Measurements from ENCODE around the gene SAMD4A.

SAMD4A gene, protein sequence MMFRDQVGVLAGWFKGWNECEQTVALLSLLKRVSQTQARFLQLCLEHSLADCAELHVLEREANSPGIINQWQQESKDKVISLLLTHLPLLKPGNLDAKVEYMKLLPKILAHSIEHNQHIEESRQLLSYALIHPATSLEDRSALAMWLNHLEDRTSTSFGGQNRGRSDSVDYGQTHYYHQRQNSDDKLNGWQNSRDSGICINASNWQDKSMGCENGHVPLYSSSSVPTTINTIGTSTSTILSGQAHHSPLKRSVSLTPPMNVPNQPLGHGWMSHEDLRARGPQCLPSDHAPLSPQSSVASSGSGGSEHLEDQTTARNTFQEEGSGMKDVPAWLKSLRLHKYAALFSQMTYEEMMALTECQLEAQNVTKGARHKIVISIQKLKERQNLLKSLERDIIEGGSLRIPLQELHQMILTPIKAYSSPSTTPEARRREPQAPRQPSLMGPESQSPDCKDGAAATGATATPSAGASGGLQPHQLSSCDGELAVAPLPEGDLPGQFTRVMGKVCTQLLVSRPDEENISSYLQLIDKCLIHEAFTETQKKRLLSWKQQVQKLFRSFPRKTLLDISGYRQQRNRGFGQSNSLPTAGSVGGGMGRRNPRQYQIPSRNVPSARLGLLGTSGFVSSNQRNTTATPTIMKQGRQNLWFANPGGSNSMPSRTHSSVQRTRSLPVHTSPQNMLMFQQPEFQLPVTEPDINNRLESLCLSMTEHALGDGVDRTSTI

DNA sequence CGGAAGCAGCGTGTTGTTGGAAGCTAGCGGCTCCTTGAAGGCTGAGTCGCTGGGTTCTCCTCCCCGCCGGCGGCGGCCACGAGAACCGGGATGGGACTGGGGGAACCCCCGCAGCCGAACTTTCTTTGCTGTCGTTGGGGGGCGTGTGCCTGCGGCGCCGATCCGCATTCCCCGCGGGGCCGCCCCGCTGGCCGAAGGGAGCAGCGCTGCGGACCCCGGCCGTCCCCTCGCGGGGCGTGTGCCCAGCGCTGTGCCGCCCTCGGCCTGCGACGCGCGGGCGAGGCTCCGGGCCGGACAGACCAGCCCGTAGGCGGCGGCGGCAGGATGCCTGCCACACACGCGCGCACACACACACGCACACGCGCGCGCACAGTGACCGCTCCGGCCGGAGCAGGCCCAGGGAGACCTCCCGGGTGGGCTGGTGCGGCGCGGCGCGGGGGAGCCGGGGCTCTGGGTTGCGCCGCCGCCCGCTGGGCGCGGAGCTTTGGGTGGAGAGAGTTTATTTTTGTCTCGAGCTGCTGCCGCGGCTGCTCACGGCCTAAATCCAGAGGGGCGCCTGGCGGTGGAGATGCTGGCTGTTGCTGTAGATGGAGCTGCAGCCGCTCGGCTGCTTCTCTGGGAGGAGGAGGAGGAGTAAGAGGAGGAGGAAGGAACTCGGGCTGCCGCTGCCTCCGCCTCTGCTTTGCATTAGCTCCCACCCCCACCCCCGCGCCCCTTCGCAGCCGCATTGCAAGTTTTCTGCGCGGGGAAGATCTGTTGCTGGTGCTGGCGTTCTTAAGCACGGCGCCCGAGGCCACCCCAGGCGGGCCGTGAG lies at the start of gene SAMD4A:
Gene SAMD4A, plus strand, starts transcription at position 719 of the 814 bp plus-strand sequence. CDS start 789 bp downstream, outside the sequence.
- peaks cover 0 to under 1% of the 10 kb centered on the region in 2 donors for H3K36me3 ChIP-seq (ENCODE audit: control insufficient read depth in 2 of 2, insufficient read depth in 2 of 2, low read length in 2 of 2)
- no peaks in the 10 kb centered on the region for H3K27me3 ChIP-seq (ENCODE audit: control insufficient read depth in 1 of 2, insufficient read depth in 2 of 2, low read length in 2 of 2)
- peak within 1 kb of the TSS; percentile 75 to 98 for H3K9ac ChIP-seq (ENCODE audit: low read length in 2 of 2)
- H3K9me3 ChIP-seq (ENCODE audit: control insufficient read depth in 2 of 2, low read length in 2 of 2): no peaks in the 10 kb centered on the region
- H3K27ac ChIP-seq (ENCODE audit: low read length): peak within 1 kb of the TSS; percentile 93
- peaks cover 36% of the 10 kb centered on the region for H3K4me1 ChIP-seq (ENCODE audit: control insufficient read depth, insufficient read depth, low read length)
- peak within 1 kb of the TSS; percentile 68 to 83 for H3K4me3 ChIP-seq (ENCODE audit: low read length in 2 of 2)

DNA sequence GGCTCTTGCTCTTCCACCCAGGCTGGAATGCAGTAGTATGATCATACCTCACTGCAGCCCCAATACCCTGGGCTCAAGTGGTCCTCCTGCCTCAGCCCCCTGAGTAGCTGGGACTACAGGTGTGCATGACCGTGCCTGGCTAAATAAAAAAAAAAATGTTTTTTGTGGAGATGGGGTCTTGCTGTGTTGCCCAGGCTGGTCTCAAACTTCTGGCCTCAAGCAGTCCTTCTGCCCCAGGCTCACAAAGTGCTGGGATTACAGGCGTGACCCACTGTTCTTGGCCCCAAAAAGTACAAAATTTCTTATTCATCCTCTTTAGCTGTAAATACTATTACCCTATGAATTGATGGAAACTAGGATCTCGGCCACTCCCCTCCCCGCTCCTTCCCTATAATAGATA lies 42.5 kb upstream of the SAMD4A start:
- Histone ChIP-seq H3K36me3 (ENCODE audit: control insufficient read depth in 2 of 2, insufficient read depth in 2 of 2, low read length in 2 of 2) (peaks cover 10 to 11% of the 10 kb centered on the region in 2 donors), H3K4me3 (ENCODE audit: low read length in 2 of 2) (no peak overlapping the region), H3K27ac (ENCODE audit: low read length) (no peak overlapping the region), H3K9me3 (ENCODE audit: control insufficient read depth in 2 of 2, low read length in 2 of 2) (no peaks in the 10 kb centered on the region), H3K9ac (ENCODE audit: low read length in 2 of 2) (no peak overlapping the region), H3K4me1 (ENCODE audit: control insufficient read depth, insufficient read depth, low read length) (no peaks in the 10 kb centered on the region), H3K27me3 (ENCODE audit: control insufficient read depth in 1 of 2, insufficient read depth in 2 of 2, low read length in 2 of 2) (no peaks in the 10 kb centered on the region)

DNA sequence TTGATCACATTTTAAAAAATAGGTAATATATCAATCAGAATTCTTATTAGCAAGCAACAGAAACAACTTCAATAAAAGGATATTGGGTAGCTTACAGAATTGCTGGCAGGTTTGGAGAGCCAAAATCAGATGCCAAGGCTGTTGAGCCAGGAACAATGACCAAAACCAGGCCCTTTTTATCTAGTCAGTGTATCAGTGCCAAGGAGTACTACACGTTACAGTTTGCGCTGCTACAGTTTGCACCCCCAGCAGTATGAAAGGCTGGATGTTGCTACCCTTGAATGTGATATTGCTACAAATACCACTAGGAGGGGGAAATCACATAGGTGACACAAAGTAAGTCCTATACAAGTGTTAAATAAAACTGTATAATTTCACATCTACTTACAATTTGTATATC lies 38.0 kb upstream of the SAMD4A start:
- Histone ChIP-seq H3K9me3 (ENCODE audit: control insufficient read depth in 2 of 2, low read length in 2 of 2) (no peaks in the 10 kb centered on the region), H3K9ac (ENCODE audit: low read length in 2 of 2) (no peak overlapping the region)

DNA sequence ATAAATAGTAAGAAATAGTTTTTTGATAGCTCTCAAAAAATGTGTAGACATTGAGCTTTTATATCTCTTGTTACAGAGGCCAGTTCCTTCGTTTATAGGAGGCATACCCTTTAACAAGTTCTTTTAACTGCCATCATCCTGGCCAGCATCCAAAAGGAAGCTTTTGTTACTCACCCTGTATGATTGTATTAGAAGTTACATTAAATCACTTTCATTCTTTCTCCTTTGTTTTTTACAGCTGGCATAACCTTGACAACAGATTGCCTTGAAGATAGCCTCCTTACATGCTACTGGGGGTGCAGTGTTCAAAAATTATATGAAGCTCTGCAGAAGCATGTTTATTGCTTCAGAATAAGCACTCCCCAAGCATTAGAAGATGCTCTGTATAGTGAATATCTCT lies 37.1 kb upstream of the SAMD4A start:
- H3K27ac ChIP-seq (ENCODE audit: low read length): no peak overlapping the region

More for the DNA sequence above, 38.0 kb upstream of the SAMD4A start:
- H3K27ac ChIP-seq (ENCODE audit: low read length): no peak overlapping the region
- peaks cover 7 to 9% of the 10 kb centered on the region in 2 donors for H3K36me3 ChIP-seq (ENCODE audit: control insufficient read depth in 2 of 2, insufficient read depth in 2 of 2, low read length in 2 of 2)
- no peaks in the 10 kb centered on the region for H3K27me3 ChIP-seq (ENCODE audit: control insufficient read depth in 1 of 2, insufficient read depth in 2 of 2, low read length in 2 of 2)
- no peak overlapping the region for H3K4me3 ChIP-seq (ENCODE audit: low read length in 2 of 2)
- H3K4me1 ChIP-seq (ENCODE audit: control insufficient read depth, insufficient read depth, low read length): no peaks in the 10 kb centered on the region

DNA sequence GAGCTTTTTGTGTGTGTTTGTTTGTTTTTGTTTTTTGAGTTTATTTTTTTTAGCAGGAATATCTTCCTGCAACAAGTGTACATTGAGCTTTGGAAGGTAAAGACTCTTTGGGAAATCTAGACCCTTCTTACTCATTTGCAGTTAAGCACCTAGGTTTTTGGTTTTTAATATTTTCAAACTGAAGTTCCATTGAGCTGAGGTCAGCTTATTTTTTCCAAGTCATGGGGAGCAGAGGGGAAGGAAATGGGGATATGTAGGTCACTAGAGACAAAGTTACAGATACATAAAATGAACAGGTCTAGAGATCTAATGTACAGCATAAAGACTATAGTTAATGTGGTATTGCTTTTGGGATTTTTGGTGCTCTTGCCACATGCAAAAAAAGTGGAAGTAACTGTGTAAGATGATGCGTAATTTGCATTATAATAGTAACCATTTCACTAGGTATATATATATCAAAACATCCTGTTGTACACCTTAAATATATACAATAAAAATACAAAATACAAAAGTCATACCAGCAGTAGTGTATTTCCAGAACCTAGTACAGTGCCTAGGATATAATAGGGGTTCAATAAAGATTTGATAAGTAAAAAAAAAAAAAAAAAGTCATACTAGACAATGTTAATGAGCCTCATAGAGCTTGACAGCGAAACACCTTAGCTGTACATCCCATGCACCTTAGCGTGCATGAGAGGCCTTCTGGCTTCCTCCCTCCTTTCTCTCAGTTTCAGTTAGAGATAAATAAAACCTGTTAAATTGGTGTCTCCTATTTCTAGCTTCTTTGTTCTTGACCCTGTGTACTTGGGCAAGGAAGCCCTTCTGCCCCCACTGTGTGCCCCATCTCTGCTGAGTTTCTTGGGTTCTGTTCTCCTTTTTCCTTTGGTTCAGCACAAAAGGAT lies 34.6 kb upstream of the SAMD4A start:
- Histone ChIP-seq H3K27me3 (ENCODE audit: control insufficient read depth in 1 of 2, insufficient read depth in 2 of 2, low read length in 2 of 2) (no peaks in the 10 kb centered on the region), H3K4me3 (ENCODE audit: low read length in 2 of 2) (no peak overlapping the region), H3K36me3 (ENCODE audit: control insufficient read depth in 2 of 2, insufficient read depth in 2 of 2, low read length in 2 of 2) (no peaks in the 10 kb centered on the region), H3K9ac (ENCODE audit: low read length in 2 of 2) (no peak overlapping the region), H3K4me1 (ENCODE audit: control insufficient read depth, insufficient read depth, low read length) (no peaks in the 10 kb centered on the region), H3K27ac (ENCODE audit: low read length) (no peak overlapping the region), H3K9me3 (ENCODE audit: control insufficient read depth in 2 of 2, low read length in 2 of 2) (no peaks in the 10 kb centered on the region)

More for the DNA sequence above, 37.1 kb upstream of the SAMD4A start:
- no peak overlapping the region for H3K9ac ChIP-seq (ENCODE audit: low read length in 2 of 2)
- no peak overlapping the region for H3K4me3 ChIP-seq (ENCODE audit: low read length in 2 of 2)
- peaks cover 0 to 4% of the 10 kb centered on the region in 2 donors for H3K36me3 ChIP-seq (ENCODE audit: control insufficient read depth in 2 of 2, insufficient read depth in 2 of 2, low read length in 2 of 2)
- H3K4me1 ChIP-seq (ENCODE audit: control insufficient read depth, insufficient read depth, low read length): no peaks in the 10 kb centered on the region
- no peaks in the 10 kb centered on the region for H3K27me3 ChIP-seq (ENCODE audit: control insufficient read depth in 1 of 2, insufficient read depth in 2 of 2, low read length in 2 of 2)
- H3K9me3 ChIP-seq (ENCODE audit: control insufficient read depth in 2 of 2, low read length in 2 of 2): no peaks in the 10 kb centered on the region

DNA sequence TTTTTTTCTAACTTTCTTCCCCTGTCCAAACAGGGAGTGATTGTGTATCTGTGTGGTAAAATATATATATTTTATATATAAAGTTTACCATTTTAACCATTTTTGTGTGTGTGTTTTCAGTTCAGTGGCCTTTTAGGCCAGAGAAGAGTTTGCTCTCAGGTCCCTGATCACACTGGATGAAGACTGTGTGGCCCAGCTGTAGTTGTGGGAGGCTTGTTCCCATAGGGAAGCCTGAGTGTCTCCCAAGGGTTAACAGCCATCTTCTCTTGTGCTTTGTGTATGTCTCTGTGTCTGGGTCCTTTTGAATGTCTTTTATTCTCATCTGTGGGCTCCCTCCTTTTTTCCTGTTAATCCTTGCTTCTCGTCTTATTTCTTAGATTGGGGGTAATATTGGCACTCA lies 33.8 kb upstream of the SAMD4A start:
- H3K36me3 ChIP-seq (ENCODE audit: control insufficient read depth in 2 of 2, insufficient read depth in 2 of 2, low read length in 2 of 2): peaks cover 0 to 1% of the 10 kb centered on the region in 2 donors

DNA sequence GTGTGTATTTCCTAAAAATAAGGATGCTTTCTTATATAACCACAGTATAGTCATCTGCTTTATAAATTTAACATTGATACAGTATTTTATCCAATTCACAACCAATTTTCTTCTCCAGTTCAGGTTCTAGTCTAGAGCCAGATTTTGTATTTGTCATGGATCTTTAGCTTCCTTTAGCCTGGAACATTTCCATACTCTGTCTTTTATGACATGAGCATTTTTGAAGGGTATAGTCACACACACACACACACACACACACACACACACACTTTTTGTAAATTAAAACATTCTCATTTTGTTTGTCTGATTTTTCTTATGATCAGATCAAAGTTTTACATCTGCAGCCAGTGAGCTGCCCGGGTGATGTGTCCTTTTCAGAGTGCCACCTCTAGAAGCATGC lies 31.8 kb upstream of the SAMD4A start:
- Histone ChIP-seq H3K27me3 (ENCODE audit: control insufficient read depth in 1 of 2, insufficient read depth in 2 of 2, low read length in 2 of 2) (no peaks in the 10 kb centered on the region), H3K9me3 (ENCODE audit: control insufficient read depth in 2 of 2, low read length in 2 of 2) (no peaks in the 10 kb centered on the region), H3K4me1 (ENCODE audit: control insufficient read depth, insufficient read depth, low read length) (no peaks in the 10 kb centered on the region), H3K4me3 (ENCODE audit: low read length in 2 of 2) (no peak overlapping the region), H3K9ac (ENCODE audit: low read length in 2 of 2) (no peak overlapping the region), H3K27ac (ENCODE audit: low read length) (no peak overlapping the region), H3K36me3 (ENCODE audit: control insufficient read depth in 2 of 2, insufficient read depth in 2 of 2, low read length in 2 of 2) (peaks cover 0 to 7% of the 10 kb centered on the region in 2 donors)

More for the DNA sequence above, 33.8 kb upstream of the SAMD4A start:
- Histone ChIP-seq H3K4me3 (ENCODE audit: low read length in 2 of 2) (no peak overlapping the region), H3K27me3 (ENCODE audit: control insufficient read depth in 1 of 2, insufficient read depth in 2 of 2, low read length in 2 of 2) (no peaks in the 10 kb centered on the region), H3K27ac (ENCODE audit: low read length) (no peak overlapping the region), H3K4me1 (ENCODE audit: control insufficient read depth, insufficient read depth, low read length) (no peaks in the 10 kb centered on the region), H3K9ac (ENCODE audit: low read length in 2 of 2) (no peak overlapping the region), H3K9me3 (ENCODE audit: control insufficient read depth in 2 of 2, low read length in 2 of 2) (no peaks in the 10 kb centered on the region)

DNA sequence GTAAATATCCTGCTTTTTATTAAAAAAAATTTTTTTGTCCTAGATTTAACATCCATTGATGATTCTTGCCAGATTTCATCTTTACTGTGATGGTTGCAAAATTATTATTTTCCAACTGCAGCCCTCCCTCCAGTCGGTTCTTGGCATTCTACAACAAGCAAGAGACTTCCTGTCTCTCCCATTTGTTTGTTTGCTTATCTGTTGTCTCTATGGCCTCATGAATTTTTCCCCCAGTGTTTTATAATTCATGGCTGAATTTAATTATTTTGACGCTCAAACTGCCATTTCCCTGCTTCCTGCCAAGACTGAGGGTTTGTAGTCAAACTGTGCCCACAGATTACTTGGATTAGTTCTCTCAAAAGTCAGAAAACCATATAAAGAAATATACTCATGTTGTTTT lies 31.3 kb upstream of the SAMD4A start:
- Histone ChIP-seq H3K9me3 (ENCODE audit: control insufficient read depth in 2 of 2, low read length in 2 of 2) (no peaks in the 10 kb centered on the region), H3K27ac (ENCODE audit: low read length) (no peak overlapping the region), H3K4me1 (ENCODE audit: control insufficient read depth, insufficient read depth, low read length) (no peaks in the 10 kb centered on the region), H3K9ac (ENCODE audit: low read length in 2 of 2) (no peak overlapping the region), H3K36me3 (ENCODE audit: control insufficient read depth in 2 of 2, insufficient read depth in 2 of 2, low read length in 2 of 2) (peaks cover 0 to 7% of the 10 kb centered on the region in 2 donors), H3K4me3 (ENCODE audit: low read length in 2 of 2) (no peak overlapping the region), H3K27me3 (ENCODE audit: control insufficient read depth in 1 of 2, insufficient read depth in 2 of 2, low read length in 2 of 2) (no peaks in the 10 kb centered on the region)

DNA sequence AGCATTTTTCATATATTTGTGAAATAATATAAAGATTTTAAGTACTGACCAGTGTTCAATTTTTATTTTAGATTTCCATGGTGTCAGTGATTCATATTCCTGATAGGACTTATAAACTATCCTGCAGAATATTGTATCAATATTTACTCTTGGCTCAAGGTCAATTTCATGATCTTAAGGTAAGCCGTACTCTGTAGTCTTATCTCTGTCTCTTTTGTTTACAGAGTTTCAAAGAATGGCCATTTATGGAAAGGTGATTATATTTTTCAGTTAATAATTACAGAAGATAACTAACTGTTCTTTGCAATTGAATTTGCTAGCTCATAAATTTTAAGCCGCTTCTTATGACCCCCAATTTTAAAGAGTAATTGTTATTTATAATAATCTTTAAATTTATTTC lies 29.3 kb upstream of the SAMD4A start:
- Histone ChIP-seq H3K36me3 (ENCODE audit: control insufficient read depth in 2 of 2, insufficient read depth in 2 of 2, low read length in 2 of 2) (peaks cover 0 to 11% of the 10 kb centered on the region in 2 donors), H3K4me1 (ENCODE audit: control insufficient read depth, insufficient read depth, low read length) (no peaks in the 10 kb centered on the region), H3K27me3 (ENCODE audit: control insufficient read depth in 1 of 2, insufficient read depth in 2 of 2, low read length in 2 of 2) (no peaks in the 10 kb centered on the region), H3K4me3 (ENCODE audit: low read length in 2 of 2) (no peak overlapping the region), H3K9me3 (ENCODE audit: control insufficient read depth in 2 of 2, low read length in 2 of 2) (no peaks in the 10 kb centered on the region), H3K27ac (ENCODE audit: low read length) (no peak overlapping the region), H3K9ac (ENCODE audit: low read length in 2 of 2) (no peak overlapping the region)

DNA sequence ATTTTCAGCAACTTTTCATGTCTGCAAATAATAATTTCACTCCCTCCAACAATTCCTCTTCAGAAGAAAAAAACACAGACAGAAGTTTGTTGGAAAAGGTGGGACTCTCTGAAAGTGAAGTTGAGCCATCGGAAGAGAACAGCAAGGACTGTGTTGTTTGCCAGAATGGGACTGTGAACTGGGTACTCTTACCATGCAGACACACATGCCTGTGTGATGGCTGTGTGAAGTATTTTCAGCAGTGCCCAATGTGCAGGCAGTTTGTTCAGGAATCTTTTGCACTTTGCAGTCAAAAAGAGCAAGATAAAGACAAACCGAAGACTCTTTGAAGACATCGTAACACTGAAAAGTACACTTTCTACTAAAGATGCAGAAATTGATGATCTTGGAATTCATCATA lies 28.9 kb upstream of the SAMD4A start:
- H3K27ac ChIP-seq (ENCODE audit: low read length): no peak overlapping the region
- no peaks in the 10 kb centered on the region for H3K27me3 ChIP-seq (ENCODE audit: control insufficient read depth in 1 of 2, insufficient read depth in 2 of 2, low read length in 2 of 2)
- H3K4me1 ChIP-seq (ENCODE audit: control insufficient read depth, insufficient read depth, low read length): no peaks in the 10 kb centered on the region
- H3K9ac ChIP-seq (ENCODE audit: low read length in 2 of 2): no peak overlapping the region
- H3K4me3 ChIP-seq (ENCODE audit: low read length in 2 of 2): no peak overlapping the region
- H3K36me3 ChIP-seq (ENCODE audit: control insufficient read depth in 2 of 2, insufficient read depth in 2 of 2, low read length in 2 of 2): peaks cover 0 to 11% of the 10 kb centered on the region in 2 donors
- H3K9me3 ChIP-seq (ENCODE audit: control insufficient read depth in 2 of 2, low read length in 2 of 2): no peaks in the 10 kb centered on the region
